Esophagus muscularis mucosa (tissue), 4 donors: ENCODE data around the gene GPR171. TPM values are rescaled to one million over a fixed set of nuclear protein-coding genes. Genes with fewer than 3 reads are reported as not detected.

Source experiments
- DNase-seq: peaks from one replicate; pipeline ENCODE4 v3.0.0-alpha.2; 2017; ENCODE audit errors: extremely low spot score
- H3K27ac ChIP-seq, 4 donors: fragments of 200-600 bp; sonication (generic); replicated peaks in 1 of 4; 1 replicate in 3 of 4; 2 replicates in 1 of 4; pipeline ENCODE4 v1.5.1; 2016 to 2019; ENCODE audit warnings: mild to moderate bottlenecking in 1 of 4
- H3K27me3 ChIP-seq, 4 donors: fragments of 200-600 bp; sonication (generic); one replicate each; pipeline versions ENCODE4 v1.5.1 to v1.6.0; 2016 to 2019
- H3K36me3 ChIP-seq, 4 donors: fragments of 200-600 bp; sonication (generic); one replicate each; pipeline ENCODE4 v1.5.1; 2016 to 2019
- H3K4me1 ChIP-seq, 4 donors: fragments of 200-600 bp; sonication (generic); one replicate each; pipeline ENCODE4 v1.5.1; 2016 to 2019
- H3K4me3 ChIP-seq, 4 donors: fragments of 200-600 bp; sonication (generic); 1 replicate in 2 of 4; 2 replicates in 2 of 4; pipeline ENCODE4 v1.5.1; 2016 to 2019; ENCODE audit warnings: mild to moderate bottlenecking in 4 of 4, moderate library complexity in 1 of 4
- H3K9me3 ChIP-seq, 4 donors: fragments of 200-600 bp; sonication (generic); 1 replicate in 3 of 4; 2 replicates in 1 of 4; pipeline ENCODE4 v1.5.1; 2016 to 2019
- CTCF ChIP-seq, 3 experiments: fragments of 200-600 bp in 2 of 3; fragments of 450-650 bp in 1 of 3; sonication (generic) in 2 of 3; IDR thresholded peaks; one replicate each; pipeline ENCODE4 v1.5.1; 2017 to 2019; ENCODE audit warnings: antibody characterized with exemption in 3 of 3, mild to moderate bottlenecking in 2 of 3, moderate library complexity in 1 of 3
- EP300 ChIP-seq: sonication (generic); formaldehyde crosslinking; IDR thresholded peaks from one replicate; pipeline ENCODE4 v1.6.1; 2017; ENCODE audit warnings: antibody characterized with exemption
- POLR2A ChIP-seq: fragments of 450-650 bp; IDR thresholded peaks from one replicate; pipeline ENCODE4 v1.6.1; 2017; ENCODE audit warnings: antibody characterized with exemption, moderate library complexity, mild to moderate bottlenecking, low read depth
- POLR2AphosphoS5 ChIP-seq, 2 donors: sonication (generic); formaldehyde crosslinking; IDR thresholded peaks; one replicate each; pipeline ENCODE4 v1.6.1; 2017; ENCODE audit warnings: antibody characterized with exemption in 2 of 2
- WGBS: methylation state at CpG from one replicate; pipeline ENCODE4 v1.1.5; 2018; 5-methylcytosine and 5-hydroxymethylcytosine counted together
- intact Hi-C: fragments of 100-400 bp; cut with DNase I; formaldehyde crosslinking; loops from one replicate; pipeline ENCODE4 v1.15.1; 2023
- total RNA-seq, 4 donors: library from RNA; depleted of rRNA; stranded (reverse); fragments of >200 nt; gene quantifications; one replicate each; pipeline versions ENCODE4 v1.1.0 to v1.2.1, GENCODE V29; 2016

GPR171 gene
- total RNA-seq, 4 donors from 2014 or later: 0.46 to 3.7 (median 1.3) TPM

- intact Hi-C loops: loop anchor here (5.0 kb wide), 1 partner anchor 58 kb away; no protein-coding TSS in a partner anchor
- no peak for DNase-seq
- no peak for TF ChIP-seq POLR2A
- no peak for TF ChIP-seq EP300
- TF ChIP-seq POLR2AphosphoS5 (IDR thresholded peaks at IDR 0.05): no peak
- no peak for TF ChIP-seq CTCF (IDR thresholded peaks at IDR 0.05)
Observed at GRCh38 chr3:151225040-151225975, 22.3 kb upstream of the GPR171 start.

GRCh38 chr3:151224268-151224866 is 21.4 kb upstream of the GPR171 start:
- DNase-seq: no peak
- 93% methylated on average over 4 of the region's 4 CpGs for WGBS
- no peaks in the 10 kb centered on the region for H3K9me3 ChIP-seq
- H3K4me3 ChIP-seq: no peak overlapping the region
- H3K4me1 ChIP-seq: peaks cover 16 to 36% (median 33%) of the 10 kb centered on the region in 4 donors
- TF ChIP-seq EP300 (no peak), POLR2AphosphoS5 (IDR thresholded peaks at IDR 0.05) (no peak), CTCF (IDR thresholded peaks at IDR 0.05) (no peak), POLR2A (no peak)
- no peaks in the 10 kb centered on the region for H3K27me3 ChIP-seq
- intact Hi-C loops: no loop called here
- H3K36me3 ChIP-seq: no peaks in the 10 kb centered on the region
- no peak overlapping the region for H3K27ac ChIP-seq

More at GRCh38 chr3:151225040-151225975, 22.3 kb upstream of the GPR171 start:
- H3K4me3 ChIP-seq: no peak overlapping the region
- H3K27me3 ChIP-seq: no peaks in the 10 kb centered on the region
- no peaks in the 10 kb centered on the region for H3K9me3 ChIP-seq
- whole genome bisulfite sequencing: 79% methylated on average over 9 of the region's 9 CpGs
- no peaks in the 10 kb centered on the region for H3K36me3 ChIP-seq
- peaks cover 13 to 39% (median 36%) of the 10 kb centered on the region in 4 donors for H3K4me1 ChIP-seq
- H3K27ac ChIP-seq: no peak overlapping the region

GRCh38 chr3:151219056-151219455 is 16.0 kb upstream of the GPR171 start:
- Histone ChIP-seq H3K4me3 (no peak overlapping the region), H3K36me3 (no peaks in the 10 kb centered on the region), H3K27ac (no peak overlapping the region), H3K9me3 (no peaks in the 10 kb centered on the region), H3K4me1 (peaks cover 0 to 21% (median 13%) of the 10 kb centered on the region in 4 donors), H3K27me3 (no peaks in the 10 kb centered on the region)
- TF ChIP-seq EP300: no peak
- TF ChIP-seq POLR2AphosphoS5 (IDR thresholded peaks at IDR 0.05): no peak
- TF ChIP-seq POLR2A: no peak
- no peak for TF ChIP-seq CTCF (IDR thresholded peaks at IDR 0.05)
- intact Hi-C loops: no loop called here
- WGBS: 37% methylated on average over 1 of the region's 1 CpG
- DNase-seq: no peak

- no peak for TF ChIP-seq POLR2A
- H3K4me1 ChIP-seq: peaks cover 0 to 21% (median 13%) of the 10 kb centered on the region in 4 donors
- WGBS: 76% methylated on average over 1 of the region's 1 CpG
Observed at GRCh38 chr3:151218136-151218535, 15.1 kb upstream of the GPR171 start.

More at GRCh38 chr3:151218136-151218535, 15.1 kb upstream of the GPR171 start:
- H3K9me3 ChIP-seq: no peaks in the 10 kb centered on the region
- H3K4me3 ChIP-seq: no peak overlapping the region
- H3K27ac ChIP-seq: no peak overlapping the region
- intact Hi-C loops: no loop called here
- H3K27me3 ChIP-seq: no peaks in the 10 kb centered on the region
- no peaks in the 10 kb centered on the region for H3K36me3 ChIP-seq
- no peak for DNase-seq
